ENCODE measurements around the gene BGLAP.
A peak's percentile ranks its signal among the peaks of the same experiment; 100 is the strongest.

The BGLAP gene

DNA sequence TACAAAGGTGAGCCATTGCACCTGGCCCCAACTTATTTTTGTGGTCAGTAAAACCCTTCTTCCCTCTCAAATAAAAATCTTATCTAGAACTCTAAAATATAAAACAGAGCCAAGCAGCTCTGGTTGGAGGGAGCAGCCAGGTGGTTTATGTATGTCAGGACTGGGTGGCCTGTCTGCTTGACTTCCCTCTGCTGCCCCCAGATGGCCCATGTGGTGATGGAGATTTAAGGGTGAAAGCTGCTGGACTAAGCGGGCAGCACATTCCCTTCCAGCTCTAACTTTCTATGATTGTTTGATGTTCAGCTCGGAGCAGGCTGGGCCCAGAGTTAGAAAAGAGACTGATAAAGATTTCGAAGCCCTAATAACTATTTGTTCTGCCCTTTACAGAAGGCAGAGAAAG, 17.8 kb downstream of the BGLAP start:
- no peak for DNase-seq

DNA sequence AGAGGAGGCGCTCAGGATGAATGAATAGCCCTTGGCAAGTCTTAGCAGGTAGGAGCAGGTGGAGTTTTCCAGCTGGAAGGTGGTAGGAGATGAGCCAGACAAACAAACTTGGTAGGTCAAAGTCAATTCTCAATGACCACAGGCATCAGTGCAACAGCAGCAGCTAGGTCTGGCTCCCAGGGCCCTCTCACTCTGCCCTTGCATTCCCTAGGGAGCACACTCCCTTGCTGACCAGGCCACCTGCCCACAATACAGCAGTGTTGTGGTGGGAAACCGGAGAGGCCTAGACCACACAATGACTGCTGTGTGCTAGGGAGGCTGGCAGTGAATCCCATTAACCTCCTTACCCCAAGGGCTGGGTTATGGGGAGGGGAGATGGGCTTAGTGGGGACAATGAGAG, 18.9 kb downstream of the BGLAP start:
- DNase-seq = no peak

DNA sequence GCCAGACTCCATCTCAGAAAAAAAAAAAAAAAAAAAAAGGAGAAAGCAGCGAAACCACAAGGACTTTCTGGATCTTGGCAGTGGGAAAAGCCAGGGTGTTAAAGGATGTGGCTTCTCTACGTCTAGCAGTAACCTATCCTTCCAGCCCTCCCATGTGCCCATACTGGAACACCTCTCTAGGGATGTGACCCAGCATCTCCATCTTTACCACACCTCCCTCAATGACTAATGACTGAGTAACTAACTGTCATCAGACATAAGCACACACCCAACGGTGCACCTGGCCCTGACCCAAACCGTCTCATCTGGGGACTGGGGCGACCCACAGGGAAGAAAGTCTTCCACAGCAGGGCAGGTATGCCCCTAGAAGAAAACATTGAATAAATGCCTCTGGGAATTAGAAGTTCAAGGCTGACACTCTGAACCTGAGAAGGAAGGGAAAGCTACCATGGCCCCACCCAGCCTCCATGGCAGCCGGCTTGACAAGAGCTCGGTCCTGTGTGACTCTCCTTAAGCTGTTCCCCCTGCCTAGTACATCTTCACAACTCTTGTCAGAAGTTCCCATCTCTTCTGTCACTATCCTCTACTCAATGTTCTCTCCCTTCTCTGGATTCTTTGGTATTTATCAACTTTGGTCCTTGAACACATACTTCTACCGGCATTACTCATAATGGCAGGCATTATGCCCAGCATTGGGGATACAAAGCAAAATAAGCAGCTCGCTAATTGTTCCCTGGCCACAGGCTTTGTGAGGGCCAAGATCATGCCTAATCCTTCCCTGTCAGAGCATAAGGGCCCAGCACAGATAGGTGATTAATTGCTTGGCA, 20.7 kb downstream of the BGLAP start:
- DNase-seq = no peak

DNA sequence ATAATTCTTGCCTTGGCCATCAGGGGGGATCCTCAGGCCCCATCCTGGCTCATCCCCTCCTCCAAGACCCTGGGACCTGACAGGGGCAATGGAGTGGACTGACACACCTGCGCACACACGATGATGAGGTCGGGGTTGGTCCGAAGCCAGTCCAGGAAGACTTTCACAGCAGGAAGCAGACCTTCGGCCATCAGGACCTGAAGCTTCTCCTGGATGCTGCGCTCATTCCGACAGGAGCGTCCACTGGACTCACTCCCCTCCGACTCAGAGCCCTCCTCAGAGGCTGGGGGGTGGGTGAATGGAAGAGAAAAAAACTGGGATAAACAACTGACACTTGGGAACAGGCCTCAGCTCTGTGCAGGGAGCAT, 21.3 kb downstream of the BGLAP start:
- no peak for DNase-seq

DNA sequence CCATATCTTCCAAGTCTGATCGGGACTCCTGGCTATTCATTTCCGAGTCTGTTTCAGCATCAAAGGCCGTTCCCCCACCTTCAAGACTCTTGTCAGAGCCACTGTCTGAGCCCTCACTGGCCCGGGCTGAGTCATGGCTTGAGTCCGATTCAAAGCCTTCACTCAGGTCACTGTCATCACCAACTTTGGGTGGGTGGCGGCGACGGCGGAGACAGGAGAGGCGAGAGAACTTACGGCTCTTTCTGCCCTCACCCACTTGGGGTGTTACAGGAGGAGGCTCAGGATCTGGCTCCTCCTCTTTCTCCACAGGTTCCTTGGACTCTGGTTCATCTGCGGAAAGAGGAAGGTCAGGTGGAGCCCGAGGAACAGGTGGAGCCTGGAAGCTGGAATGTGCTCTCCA, 24.1 kb downstream of the BGLAP start:
- no peak for DNase-seq

DNA sequence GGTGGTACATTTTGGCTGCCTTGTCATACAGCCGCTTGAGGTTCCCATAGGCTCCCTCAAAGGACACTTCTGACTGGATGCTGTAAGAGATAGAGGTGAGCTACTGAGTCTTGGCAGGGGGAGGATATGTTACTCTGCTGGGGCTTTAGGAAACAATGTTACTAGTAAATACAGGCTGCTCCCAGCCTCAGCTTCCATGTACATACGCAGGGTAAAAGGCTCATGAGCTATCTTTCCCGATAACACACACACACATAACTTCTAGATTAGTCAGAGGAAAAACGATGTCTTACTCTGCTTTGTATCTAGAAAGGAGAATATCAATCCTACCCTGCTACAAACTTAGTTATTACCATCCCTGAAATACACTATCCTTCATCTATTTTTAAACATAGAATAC, 26.4 kb downstream of the BGLAP start:
- no peak for DNase-seq

DNA sequence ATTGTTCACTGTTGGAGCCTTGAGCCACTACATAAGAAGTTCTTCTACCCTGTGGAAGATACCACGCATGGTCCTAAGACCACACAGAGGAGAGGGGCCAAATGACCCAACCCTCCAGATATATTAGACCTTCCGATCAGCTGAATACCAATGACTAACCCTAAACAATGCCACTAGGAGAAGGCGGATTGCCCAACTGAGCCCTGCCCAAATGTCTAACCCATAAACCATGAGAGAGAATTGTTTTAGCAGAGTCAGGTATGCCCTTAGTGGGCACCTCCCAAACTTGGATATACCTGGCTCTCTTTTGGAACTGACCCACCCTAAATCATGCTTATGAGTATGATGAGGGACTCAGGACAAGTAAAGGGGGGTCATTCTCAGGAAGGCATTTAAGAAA, 28.3 kb downstream of the BGLAP start:
- DNase-seq = no peak

DNA sequence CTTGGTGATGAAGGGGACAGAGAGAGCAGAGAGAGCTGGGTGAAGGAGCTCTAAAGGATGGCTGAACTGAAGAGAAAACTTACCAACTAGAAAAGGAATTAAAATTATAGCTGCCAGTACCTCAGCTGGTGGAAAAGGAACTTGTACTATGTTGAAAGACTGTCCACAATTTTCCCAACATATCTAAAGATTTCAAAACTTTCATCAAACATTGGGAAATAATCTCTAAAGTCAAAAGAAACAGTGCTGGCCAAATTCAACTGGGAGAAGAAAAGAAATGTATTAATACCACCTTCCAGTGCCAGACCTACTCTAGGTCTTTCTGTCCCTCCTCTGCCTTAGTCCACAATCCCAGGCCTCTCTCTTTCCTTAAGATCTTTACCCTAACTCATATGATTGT, 34.5 kb downstream of the BGLAP start:
- DNase-seq = peak in 2 of 3 donors; percentile 28 to 73

DNA sequence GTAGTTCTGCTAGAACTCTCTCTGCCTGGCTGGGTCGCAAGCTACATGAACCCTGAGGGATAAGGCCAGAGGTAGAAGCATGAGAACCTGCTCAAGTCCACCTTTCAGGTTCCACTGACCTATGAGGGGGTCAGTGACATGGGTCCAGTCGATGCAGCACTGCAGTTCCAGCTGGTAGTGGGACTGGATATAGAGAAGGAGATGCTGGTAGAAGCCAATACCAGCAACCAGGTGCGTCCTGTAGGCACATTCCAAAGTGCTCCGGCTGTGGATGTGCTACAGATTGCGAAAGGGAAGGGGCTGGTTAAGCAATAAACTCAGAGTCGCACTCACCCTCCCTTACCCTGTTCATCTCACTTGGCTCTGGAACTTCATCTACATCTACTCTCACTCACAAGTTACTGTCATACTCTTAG, 35.0 kb downstream of the BGLAP start:
- peak in 2 of 3 donors; percentile 48 to 51 for DNase-seq

DNA sequence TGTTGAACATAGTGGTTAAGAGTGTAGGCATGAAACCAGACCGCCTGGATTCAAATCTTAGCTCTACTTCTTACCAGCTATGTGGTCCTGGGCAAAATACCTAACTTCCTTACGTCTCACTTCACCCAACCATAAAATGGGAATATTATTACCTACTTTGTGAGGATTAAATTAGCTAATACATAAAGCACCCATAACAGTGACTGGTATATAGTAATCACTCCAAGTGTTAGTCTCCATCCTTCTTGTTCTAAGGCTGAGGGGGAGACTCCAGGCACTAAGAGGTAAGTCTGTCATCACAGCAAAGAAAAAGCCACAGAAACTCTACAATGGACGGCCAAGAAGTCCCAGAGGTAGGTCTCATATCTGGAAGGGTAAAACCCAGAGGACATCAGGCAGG, 37.9 kb downstream of the BGLAP start:
- no peak for DNase-seq

DNA sequence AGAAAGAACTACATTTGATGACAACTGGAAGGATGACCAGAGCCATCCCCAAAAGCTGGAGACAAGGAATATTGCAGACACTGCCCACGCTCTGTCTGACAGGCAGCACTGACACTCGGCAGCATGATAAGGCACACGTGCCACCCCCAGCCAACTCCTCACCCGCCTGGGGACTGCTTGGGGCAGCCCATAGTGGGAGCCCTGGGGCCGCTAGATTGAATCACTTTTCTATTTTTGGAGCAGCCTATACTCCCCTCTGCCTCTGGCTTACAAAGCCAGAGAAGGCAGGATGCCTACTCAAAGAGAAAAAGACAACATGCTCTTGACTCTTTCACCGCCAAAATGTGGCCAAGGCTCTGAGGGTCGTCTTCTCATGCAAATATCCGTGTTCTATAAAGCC, 39.3 kb downstream of the BGLAP start:
- peak; percentile 87 to 92 (median 92) for DNase-seq

DNA sequence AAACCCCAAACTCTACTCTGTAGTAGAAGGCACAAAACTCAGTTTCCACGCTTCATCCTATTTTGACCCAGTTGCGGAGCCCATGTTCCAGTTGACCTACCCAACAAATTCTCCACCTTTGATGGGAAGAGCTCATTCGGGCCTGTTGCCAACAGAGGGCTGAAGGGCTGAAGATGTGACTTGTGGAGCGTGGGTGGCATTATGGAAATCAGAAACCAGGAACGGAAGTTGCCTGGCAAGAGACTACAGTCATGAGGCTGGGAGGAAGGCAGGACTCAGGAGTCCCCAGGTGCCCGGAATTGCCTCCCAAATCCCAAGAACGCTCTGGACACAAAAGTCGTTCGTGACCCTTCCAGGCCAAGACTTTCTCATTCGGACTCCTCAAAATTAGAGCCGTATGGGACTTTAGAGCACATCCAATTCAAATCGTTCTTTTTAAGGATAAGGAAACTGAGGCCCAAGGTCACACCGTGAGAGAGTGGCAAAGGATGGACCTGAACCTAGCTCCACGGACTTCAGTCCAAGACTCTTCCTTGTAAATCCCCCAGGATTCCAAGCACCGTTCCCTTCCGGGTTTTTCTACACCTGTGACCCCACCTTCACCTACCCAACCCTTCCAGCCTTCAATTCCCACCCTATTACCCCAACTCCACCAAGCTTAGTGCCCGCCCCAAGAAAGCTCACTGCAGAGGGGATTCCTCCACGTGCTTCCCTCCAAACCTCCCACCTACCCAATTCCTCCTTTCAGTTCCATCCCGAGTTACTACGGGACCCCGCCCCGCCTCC, 39.9 kb downstream of the BGLAP start:
- peak; percentile 79 to 83 (median 82) for DNase-seq

DNA sequence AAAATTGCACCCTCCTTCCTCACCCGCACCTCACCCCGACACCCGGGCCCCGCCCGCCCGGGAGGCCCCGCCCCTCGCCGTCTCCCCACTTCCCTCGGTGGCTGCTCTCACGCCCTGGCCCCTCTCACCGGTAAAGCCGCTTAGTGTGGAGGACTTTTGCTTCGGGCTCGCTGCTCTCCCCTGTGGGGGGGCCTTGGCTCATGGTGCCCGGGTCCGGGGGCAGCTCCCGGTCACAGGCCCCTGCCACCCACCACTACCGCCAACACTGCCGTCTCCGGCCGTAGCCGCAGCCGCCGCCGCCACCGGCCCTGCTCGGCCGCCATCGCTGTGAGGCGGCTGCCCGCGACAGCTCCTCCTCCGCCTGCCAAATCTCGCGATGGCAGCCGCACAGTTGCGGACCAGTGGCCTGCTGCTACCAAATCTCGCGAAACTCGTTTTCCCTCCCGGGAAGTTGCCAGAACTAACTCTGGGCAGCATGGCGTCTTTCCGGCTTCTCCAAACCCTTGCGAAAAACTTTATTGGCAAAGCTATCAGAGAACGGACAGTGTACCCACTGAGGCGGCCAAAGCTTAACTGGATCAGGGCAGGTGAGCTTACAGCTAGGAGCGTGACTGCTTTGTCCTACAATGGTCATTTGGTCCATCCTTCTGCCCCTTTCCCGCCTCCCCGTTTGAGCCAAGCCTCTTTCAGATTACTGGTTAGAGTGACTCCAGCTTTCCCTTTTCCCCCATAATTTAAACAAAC, 40.7 kb downstream of the BGLAP start, which contains the start of gene SMG5:
Gene SMG5, minus strand, starts transcription at position 347 of the 744 bp plus-strand sequence. Its CDS starts 145 bp downstream, at position 202.
- peak; percentile 98 to 100 (median 99) for DNase-seq

DNA sequence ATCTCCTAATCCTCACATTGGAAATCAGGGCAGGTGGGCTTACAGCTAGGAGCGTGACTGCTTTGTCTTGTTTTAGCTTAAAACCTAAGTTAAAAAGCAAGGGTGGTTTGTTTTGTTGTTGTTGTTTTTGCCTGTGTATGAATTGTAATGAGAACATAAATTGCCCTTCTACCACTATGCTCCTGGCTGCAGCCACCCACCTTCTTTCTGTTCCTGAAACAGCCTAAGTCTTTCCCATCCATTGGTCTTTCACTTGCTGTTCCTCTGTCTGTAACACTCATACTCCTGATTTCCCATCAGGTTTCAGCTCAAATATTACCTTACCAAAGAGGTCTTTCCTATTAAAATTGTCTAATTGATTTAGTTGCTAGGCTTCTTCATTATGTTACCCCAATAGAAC, 41.5 kb downstream of the BGLAP start:
- peak; percentile 37 to 56 (median 44) for DNase-seq

DNA sequence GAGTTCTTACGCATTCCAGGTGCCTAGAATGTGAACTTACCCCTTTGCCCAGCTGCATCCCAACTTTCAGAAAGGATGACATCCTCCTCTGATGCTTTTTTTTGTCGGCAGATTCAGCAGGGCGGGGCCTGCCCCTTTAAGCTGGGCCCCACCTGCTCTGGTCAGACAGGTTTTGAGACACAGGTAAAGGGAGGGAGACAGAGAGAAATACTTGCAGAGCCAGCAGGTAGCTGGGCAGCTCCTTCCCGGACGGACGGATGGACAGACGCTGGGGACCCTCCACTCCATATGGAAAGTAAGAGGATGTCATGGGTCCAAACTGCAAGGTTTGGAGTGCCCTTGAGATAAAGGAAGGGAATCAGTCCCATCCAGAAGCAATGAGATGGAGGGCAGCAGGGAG, 42.1 kb downstream of the BGLAP start, which contains the start of gene TMEM79:
Gene TMEM79, plus strand, starts transcription at position 214 of the 400 bp plus-strand sequence. CDS start 902 bp downstream, outside the sequence.
- no peak for DNase-seq

DNA sequence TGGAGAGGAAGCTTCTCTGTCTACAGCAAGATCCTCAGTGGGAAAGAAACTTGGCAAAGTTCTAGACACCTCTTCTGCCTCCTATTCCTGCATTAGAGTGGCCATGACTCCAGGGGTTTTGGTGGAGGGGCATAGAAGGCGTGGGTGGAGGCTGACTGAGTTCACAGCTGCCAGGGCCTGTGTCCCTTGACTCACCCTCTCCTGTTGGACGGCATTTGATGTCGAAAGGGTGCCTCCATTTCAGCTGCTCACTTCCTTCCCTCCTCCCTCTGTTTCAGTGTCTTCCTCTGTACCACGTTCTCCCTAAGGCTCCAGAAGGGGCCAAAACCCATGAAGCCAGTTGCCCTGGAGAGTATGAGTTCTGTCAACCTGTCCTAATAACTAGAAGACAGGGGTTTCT, 42.8 kb downstream of the BGLAP start:
- DNase-seq = peak; percentile 59 to 70 (median 67)

DNA sequence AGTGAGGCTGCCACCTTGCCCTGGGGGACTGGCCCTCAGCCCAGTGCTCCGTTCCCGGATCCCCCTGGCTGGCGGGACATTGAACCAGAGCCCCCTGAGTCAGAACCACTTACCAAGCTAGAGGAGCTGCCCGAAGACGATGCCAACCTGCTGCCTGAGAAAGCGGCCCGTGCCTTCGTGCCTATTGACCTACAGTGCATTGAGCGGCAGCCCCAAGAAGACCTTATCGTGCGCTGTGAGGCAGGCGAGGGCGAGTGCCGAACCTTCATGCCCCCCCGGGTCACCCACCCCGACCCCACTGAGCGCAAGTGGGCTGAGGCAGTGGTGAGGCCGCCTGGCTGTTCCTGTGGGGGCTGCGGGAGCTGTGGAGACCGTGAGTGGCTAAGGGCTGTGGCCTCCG, 43.5 kb downstream of the BGLAP start:
- DNase-seq = no peak

DNA sequence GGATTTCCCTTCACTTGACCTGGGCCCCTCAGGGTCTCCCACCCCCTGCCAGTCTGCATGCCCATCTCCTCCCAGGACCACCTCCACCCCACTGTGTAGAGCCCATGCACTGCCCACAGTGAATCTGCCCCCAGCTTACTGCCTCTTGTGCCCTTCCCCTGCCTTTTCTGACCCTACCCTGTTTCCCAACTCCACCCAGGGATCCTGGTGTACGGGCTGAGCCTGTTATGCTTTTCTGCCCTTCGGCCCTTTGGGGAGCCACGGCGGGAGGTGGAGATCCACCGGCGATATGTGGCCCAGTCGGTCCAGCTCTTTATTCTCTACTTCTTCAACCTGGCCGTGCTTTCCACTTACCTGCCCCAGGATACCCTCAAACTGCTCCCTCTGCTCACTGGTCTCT, 44.1 kb downstream of the BGLAP start:
- DNase-seq = no peak

DNA sequence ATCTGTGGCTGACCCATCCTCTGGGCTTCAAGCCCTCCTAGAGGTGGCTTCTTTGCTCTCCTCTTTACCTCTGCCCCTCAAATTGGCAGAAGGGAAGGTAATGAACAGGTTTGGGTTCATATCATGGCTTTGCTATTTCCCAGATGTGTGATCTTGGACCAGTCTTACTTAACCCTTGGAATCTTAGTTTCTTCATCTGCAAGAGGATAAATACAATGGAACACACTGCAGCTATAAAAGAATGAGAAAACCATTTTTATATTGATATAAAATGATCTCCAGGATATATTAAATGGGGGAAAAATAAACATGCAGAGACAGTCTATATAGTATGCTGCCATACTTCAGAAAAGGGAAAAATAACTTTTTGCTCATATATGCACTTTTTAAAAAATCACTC, 47.9 kb downstream of the BGLAP start:
- DNase-seq = no peak

DNA sequence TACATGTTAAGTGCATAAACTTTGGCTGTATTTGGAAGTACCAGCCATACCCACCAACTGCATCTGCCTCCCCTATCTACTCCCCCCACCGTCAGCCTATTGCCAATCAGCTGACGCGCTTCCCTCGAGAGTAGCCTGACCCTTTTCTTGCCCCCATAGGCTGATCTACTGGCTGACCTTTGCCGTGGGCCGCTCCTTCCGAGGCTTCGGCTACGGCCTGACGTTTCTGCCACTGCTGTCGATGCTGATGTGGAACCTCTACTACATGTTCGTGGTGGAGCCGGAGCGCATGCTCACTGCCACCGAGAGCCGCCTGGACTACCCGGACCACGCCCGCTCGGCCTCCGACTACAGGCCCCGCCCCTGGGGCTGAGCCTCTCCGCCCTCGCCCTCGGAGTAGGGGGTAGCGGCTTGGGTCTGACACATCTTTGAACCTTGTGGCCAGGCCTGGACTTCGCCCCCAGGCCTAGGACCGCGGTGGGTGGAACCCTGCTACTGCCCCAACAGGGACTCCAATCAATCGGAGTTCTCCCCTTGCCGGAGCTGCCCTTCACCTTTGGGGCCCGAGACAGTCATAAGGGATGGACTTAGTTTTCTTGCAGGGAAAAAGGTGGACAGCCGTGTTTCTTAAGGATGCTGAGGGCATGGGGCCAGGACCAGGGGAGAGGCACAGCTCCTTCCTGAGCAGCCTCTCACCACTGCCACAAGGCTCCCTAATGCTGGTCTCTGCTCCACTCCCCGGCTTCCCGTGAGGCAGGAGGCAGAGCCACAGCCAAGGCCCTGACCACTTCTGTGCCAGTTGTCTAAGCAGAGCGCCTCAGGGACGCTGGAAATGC, 49.5 kb downstream of the BGLAP start:
- DNase-seq = peak; percentile 83 to 89 (median 83)
